Hair follicle dermal papilla cell (primary cell): ENCODE results near the gene BATF. TPM values are rescaled to one million over a fixed set of nuclear protein-coding genes. Genes with fewer than 3 reads are reported as not detected.

Experiments used
- total RNA-seq: library from RNA; depleted of rRNA; stranded (reverse); fragments of >200 nt; gene quantifications from 2 replicates; pipeline ENCODE4 v1.2.3, GENCODE V29; 2012

Gene BATF, protein sequence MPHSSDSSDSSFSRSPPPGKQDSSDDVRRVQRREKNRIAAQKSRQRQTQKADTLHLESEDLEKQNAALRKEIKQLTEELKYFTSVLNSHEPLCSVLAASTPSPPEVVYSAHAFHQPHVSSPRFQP
- total RNA-seq = not detected in 2 replicates

GRCh38 chr14:75522224-75522982 lies at the start of gene BATF:
Gene BATF (plus strand): TSS chr14:75522469. CDS start chr14:75522683, 214 bp downstream.

GRCh38 chr14:75578102-75578785 lies 56.0 kb downstream of the BATF start, which contains the start of gene FLVCR2:
Gene FLVCR2 (plus strand): TSS chr14:75578620. CDS start chr14:75578973, 353 bp downstream.

Other genes starting within 250 kb of the BATF start
- gene FOS, start 243.6 kb upstream of the BATF start, total RNA-seq = 2.6 and 4.1 TPM in 2 replicates
- 114 and 123 TPM in 2 replicates for gene JDP2, start 94.4 kb upstream of the BATF start, total RNA-seq
- 0.32 and 0.61 TPM in 2 replicates for gene FLVCR2, start 56.2 kb downstream of the BATF start, total RNA-seq
- gene ERG28, start 138.4 kb downstream of the BATF start, total RNA-seq = 6.7 and 9.7 TPM in 2 replicates
- gene TTLL5, start 138.8 kb downstream of the BATF start, total RNA-seq = 22.2 and 23.9 TPM in 2 replicates